ENCODE results near the gene SBF1. TPM values are rescaled to one million over a fixed set of nuclear protein-coding genes. Genes with fewer than 3 reads are reported as not detected.

The SBF1 gene
- polyA plus RNA-seq, 1 donor (not counting 4 experiments of a cell fraction or from before 2014, with no cell fraction given): 16.2 TPM

- Histone ChIP-seq H3K9me1 (ENCODE audit: control insufficient read depth, extremely low read depth, insufficient read depth, low read length) (no peaks in the 10 kb centered on the region), H3K79me2 (ENCODE audit: control insufficient read depth, insufficient read depth, low read length) (no peaks in the 10 kb centered on the region), H3K27ac (ENCODE audit: control insufficient read depth, insufficient read depth, low read length) (no peak overlapping the region), H3K4me1 (ENCODE audit: control insufficient read depth, extremely low read depth, insufficient read depth, low read length) (no peaks in the 10 kb centered on the region), H3K27me3 (ENCODE audit: control insufficient read depth, extremely low read depth, insufficient read depth, low read length) (no peaks in the 10 kb centered on the region), H3K4me2 (ENCODE audit: control insufficient read depth, extremely low read depth, insufficient read depth, low read depth, low read length) (no peak overlapping the region), H4K20me1 (ENCODE audit: control insufficient read depth, extremely low read depth, insufficient read depth, low read length) (peaks cover 5% of the 10 kb centered on the region), H3K9me3 (ENCODE audit: control insufficient read depth, low read depth, low read length) (no peaks in the 10 kb centered on the region), H3K4me3 (ENCODE audit: control insufficient read depth in 2 of 3, extremely low read depth in 1 of 3, insufficient read depth in 2 of 3, low read depth in 1 of 3, low read length in 3 of 3) (no peak overlapping the region), H3K9ac (ENCODE audit: control insufficient read depth, extremely low read depth, insufficient read depth, low read length) (no peak overlapping the region), H2AFZ (ENCODE audit: control insufficient read depth, low read length) (no peak overlapping the region), H3K36me3 (ENCODE audit: control insufficient read depth in 2 of 2, extremely low read depth in 1 of 2, insufficient read depth in 2 of 2, low read length in 2 of 2) (peaks cover 17 to 26% of the 10 kb centered on the region in 2 experiments)
- dilution Hi-C loops (cut with MboI; ENCODE audit: extremely low pct_ligation_motif_present, low sequenced_read_pairs): no loop called here
- FAIRE-seq (no peak), DNase-seq (ENCODE audit: low read depth, low spot score) (no peak)
- TF ChIP-seq CTCF (optimal IDR thresholded peaks at IDR 0.05 in 1 of 3, IDR thresholded peaks at IDR 0.05 in 1 of 3, conservative IDR thresholded peaks at IDR 0.05 in 1 of 3; ENCODE audit: extremely low read depth in 1 of 3, insufficient read depth in 2 of 3, low read length in 3 of 3) (no peak), EZH2 (IDR thresholded peaks at IDR 0.05; ENCODE audit: low read length) (no peak)
These were observed 33.3 kb downstream of the SBF1 start for GRCh38 chr22:50441428-50441993.

GRCh38 chr22:50440544-50441249 lies 34.1 kb downstream of the SBF1 start:
- peaks cover 1% of the 10 kb centered on the region for H3K4me1 ChIP-seq (ENCODE audit: control insufficient read depth, extremely low read depth, insufficient read depth, low read length)
- H3K27me3 ChIP-seq (ENCODE audit: control insufficient read depth, extremely low read depth, insufficient read depth, low read length): no peaks in the 10 kb centered on the region
- H3K9me3 ChIP-seq (ENCODE audit: control insufficient read depth, low read depth, low read length): no peaks in the 10 kb centered on the region
- TF ChIP-seq EZH2 (IDR thresholded peaks at IDR 0.05; ENCODE audit: low read length) (no peak), CTCF (optimal IDR thresholded peaks at IDR 0.05 in 1 of 3, IDR thresholded peaks at IDR 0.05 in 1 of 3, conservative IDR thresholded peaks at IDR 0.05 in 1 of 3; ENCODE audit: extremely low read depth in 1 of 3, insufficient read depth in 2 of 3, low read length in 3 of 3) (no peak)
- H3K4me3 ChIP-seq (ENCODE audit: control insufficient read depth in 2 of 3, extremely low read depth in 1 of 3, insufficient read depth in 2 of 3, low read depth in 1 of 3, low read length in 3 of 3): no peak overlapping the region
- FAIRE-seq (no peak), DNase-seq (ENCODE audit: low read depth, low spot score) (no peak)
- no peak overlapping the region for H3K4me2 ChIP-seq (ENCODE audit: control insufficient read depth, extremely low read depth, insufficient read depth, low read depth, low read length)
- no peak overlapping the region for H2AFZ ChIP-seq (ENCODE audit: control insufficient read depth, low read length)
- dilution Hi-C loops (cut with MboI; ENCODE audit: extremely low pct_ligation_motif_present, low sequenced_read_pairs): no loop called here
- no peak overlapping the region for H3K27ac ChIP-seq (ENCODE audit: control insufficient read depth, insufficient read depth, low read length)
- no peaks in the 10 kb centered on the region for H3K79me2 ChIP-seq (ENCODE audit: control insufficient read depth, insufficient read depth, low read length)
- H3K9ac ChIP-seq (ENCODE audit: control insufficient read depth, extremely low read depth, insufficient read depth, low read length): no peak overlapping the region
- H3K9me1 ChIP-seq (ENCODE audit: control insufficient read depth, extremely low read depth, insufficient read depth, low read length): no peaks in the 10 kb centered on the region
- peaks cover 5% of the 10 kb centered on the region for H4K20me1 ChIP-seq (ENCODE audit: control insufficient read depth, extremely low read depth, insufficient read depth, low read length)
- H3K36me3 ChIP-seq (ENCODE audit: control insufficient read depth in 2 of 2, extremely low read depth in 1 of 2, insufficient read depth in 2 of 2, low read length in 2 of 2): peaks cover 11 to 28% of the 10 kb centered on the region in 2 experiments

All from keratinocyte (primary cell).